NOMO-1 treated with DMSO at 0.1 percent for 48 hours (cell line): ENCODE measurements around the gene DRD1.
"Not testable (repeated sequence)": the region's sequence is repeated elsewhere in the genome, so short reads cannot be mapped to it uniquely, and the experiment has no call there.

Source experiments
- DNase-seq: peaks from one replicate; lab custom pipeline; 2025; ENCODE audit not compliant: unreplicated experiment; lab: John Stamatoyannopoulos, UW

Gene DRD1

DNA sequence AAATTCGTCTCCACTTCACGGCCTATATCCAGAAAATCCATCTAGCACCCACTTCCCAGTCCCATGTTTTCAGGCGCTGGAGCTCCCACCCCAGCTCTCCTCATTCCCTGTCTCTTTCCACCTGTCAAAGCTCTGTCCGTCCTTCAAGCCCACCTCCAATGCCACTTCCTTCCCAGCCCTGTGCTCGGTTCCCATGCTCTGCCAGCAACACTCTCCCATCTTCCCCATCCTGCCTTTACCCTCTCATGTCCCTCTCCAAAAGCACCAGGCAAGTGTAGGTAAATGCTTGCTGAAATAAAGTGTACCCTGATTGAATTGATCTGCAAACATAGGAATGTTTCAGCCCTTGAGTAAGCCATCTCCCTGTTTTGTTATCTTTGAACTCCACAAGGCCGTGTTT is 9.2 kb downstream of the DRD1 start:
- no peak for DNase-seq

- DNase-seq, result no peak
Measured at GRCh38 chr5:175427762-175428161, 16.2 kb downstream of the DRD1 start.

GRCh38 chr5:175424594-175424993 is 19.4 kb downstream of the DRD1 start:
- not testable (repeated sequence) for DNase-seq

DNA sequence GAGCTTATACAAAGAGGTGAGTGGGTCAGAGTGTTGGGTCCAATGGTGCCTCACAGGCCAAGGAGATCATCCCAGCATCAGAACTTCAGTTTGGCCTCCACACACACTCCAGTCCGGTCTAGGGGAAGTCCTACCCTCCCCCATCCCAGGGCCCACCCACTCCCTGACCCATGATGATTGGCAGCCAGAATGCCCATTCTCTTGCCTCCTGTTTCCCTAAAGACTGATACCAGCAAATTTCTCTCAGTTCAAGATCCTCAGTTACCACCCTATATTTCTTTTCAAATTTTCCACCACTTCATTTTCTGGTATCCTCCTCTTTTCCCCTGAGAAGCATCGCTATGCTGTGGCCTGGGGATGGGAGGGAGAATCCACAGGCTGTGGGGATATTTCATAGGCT is 21.9 kb downstream of the DRD1 start:
- DNase-seq, result no peak

GRCh38 chr5:175420383-175420782 is 23.6 kb downstream of the DRD1 start:
- DNase-seq, result no peak

- DNase-seq, result no peak
Measured at GRCh38 chr5:175418251-175418650, 25.7 kb downstream of the DRD1 start.

DNA sequence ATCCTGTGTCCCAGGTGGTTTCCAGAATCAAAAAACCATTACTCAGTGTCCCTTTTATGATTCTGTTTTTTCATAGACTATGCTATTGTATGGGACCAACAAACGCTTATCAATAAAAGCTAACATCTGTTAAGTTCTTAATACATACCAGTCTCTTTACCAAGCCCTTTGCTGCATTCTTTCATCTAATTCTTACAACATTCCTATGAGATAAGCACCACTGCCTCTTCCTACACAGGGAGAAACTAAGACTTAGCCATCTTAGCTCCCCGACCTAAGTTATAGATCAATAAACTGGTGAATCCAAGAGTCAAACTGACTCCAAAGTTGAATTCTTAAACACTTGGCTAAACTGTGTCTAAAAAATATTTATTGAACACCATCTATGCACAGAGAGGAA is 26.6 kb downstream of the DRD1 start:
- DNase-seq, result no peak

DNA sequence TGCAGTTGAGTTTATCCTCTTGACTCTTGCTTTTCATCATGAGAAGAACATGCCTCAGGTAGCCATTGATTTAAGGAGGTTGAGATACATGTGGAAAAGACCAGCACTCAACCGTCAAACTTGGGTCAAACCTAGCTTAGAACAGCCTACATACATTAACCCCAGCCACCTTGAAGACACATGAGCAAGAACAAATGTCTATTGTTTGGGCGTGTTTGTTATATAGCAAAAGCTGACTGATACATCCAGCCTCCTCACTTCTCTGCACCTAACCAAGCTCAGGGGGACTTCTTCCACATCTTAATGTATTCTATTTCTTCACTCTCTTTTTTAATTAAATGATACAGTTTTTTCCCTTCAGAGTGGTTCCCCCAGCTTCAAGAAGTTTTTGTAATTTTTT is 28.7 kb downstream of the DRD1 start:
- DNase-seq, result no peak

DNA sequence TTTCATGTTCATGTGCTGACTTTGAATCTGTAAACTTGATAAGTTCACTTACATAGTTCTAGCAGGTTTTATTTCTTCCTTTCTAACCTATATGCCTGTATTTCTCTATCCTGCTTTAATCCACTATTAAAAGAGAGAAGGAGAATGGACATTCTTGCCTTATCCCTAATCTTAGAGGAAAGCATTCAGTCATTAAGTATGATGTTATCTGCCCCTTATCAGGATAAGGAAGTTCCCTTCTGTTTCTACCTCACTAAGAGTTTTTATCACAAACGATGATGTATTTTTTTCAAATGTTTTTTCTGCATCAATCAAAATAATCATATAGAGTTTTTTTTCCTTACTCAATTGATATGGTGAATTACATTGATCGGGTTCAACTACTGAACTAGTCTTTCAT is 33.1 kb downstream of the DRD1 start:
- DNase-seq, result no peak

GRCh38 chr5:175406300-175406699 is 37.7 kb downstream of the DRD1 start:
- no peak for DNase-seq

GRCh38 chr5:175397590-175398297 is 46.2 kb downstream of the DRD1 start:
- DNase-seq, result not testable (repeated sequence)

GRCh38 chr5:175395430-175395829 is 48.6 kb downstream of the DRD1 start:
- not testable (repeated sequence) for DNase-seq

DNA sequence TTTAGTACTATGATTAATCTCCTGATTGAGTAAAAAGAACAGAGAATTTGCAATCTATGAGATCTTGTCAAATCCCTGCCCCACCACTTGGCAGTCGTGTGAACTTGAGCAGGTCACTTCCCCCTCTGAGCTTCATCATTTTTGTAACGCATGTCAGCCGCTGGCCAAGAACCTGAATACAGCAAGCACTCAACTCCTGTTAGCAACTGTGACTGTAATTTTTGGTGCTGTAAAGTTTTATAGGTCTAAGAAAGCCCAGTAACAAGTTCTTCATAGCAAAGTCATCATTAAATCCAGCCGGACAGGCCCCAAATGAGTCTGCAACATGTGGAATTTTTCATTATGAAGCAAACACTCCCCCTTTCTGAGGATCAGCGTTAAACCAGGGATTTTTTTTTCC is 49.4 kb downstream of the DRD1 start:
- no peak for DNase-seq

GRCh38 chr5:175393897-175394296 is 50.1 kb downstream of the DRD1 start:
- no peak for DNase-seq

- DNase-seq, result no peak
Measured at GRCh38 chr5:175392236-175392635, 51.7 kb downstream of the DRD1 start.

DNA sequence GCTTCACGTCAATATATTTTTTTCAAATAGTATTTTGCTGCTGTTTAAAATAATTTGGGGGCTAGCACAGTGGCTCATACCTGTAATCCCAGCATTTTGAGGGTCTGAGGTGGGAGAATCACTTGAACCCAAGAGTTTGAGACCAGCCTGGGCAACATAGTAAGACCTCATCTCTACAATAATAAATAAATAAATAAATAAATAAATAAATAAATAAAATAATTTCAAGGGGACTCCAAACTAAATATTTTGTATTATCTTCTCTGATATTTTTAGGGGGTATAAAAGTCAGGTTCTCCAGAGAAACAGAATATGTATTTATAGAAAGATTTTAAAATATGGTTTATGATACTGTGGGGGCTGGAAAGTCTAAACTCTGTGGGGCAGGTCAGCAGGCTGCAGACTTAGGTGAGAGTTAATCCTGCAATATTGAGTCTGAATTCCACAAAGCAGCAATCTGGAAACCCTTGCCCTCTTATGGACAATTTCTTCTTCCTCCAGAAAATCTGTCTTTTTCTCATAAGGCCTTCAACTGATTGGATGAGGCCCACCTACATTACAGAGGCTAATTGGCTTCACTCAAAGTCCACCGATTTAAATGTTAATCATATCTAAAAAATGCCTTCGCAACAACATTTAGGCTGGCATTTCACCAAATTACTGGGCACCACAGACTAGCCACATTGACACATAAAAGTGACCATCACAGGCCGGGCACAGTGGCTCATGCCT is 53.5 kb downstream of the DRD1 start:
- DNase-seq, result no peak
